T1000 (cell line): ENCODE results near the gene TNFRSF14.
A peak's percentile ranks its signal among the peaks of the same experiment; 100 is the strongest.

ENCODE experiments used
- DNase-seq: peaks from one replicate; lab custom pipeline; 2025; ENCODE audit warnings: mixed read lengths; lab: John Stamatoyannopoulos, UW

The TNFRSF14 gene

DNA sequence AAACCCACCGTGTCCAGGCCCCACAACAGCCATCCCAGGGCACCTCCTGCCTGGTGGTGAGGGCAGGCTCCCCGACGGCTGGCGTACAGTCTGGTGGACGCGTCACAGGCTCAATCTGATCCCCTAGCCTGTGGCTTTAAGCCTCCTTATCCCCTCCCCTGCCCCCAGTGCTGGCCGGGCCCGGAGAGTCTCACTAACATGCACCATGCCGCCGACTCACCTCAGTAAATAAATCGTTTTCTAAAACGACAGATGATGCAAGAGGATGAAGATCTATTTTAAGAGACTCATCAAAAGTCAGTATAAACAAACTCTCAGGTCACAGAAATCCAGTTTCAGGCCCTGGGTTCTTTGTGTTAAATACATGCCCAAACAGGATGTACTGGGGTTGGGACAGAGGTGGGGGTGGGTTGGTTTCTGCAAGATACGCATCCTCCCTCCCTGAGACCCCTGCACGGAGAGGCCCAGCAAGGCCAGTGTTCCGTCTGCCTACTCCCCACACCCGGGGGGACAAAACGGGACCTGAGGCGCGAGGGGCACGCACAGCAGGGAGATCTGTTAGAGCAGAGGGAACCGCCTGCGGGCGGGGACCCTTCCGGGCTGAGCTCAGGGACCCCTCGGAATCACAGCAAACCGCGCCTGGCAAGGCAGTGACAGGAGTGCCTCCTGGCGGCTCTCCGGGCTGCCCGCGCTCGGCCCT is 32.8 kb upstream of the TNFRSF14 start:
- no peak for DNase-seq

- DNase-seq: no peak
These were observed 32.1 kb upstream of the TNFRSF14 start for GRCh38 chr1:2523891-2524609.

GRCh38 chr1:2525572-2525919 is 30.6 kb upstream of the TNFRSF14 start:
- DNase-seq: no peak

GRCh38 chr1:2525920-2526823 is 30.0 kb upstream of the TNFRSF14 start, which contains the start of gene PANK4:
PANK4 (minus strand) TSS chr1:2526596; CDS start chr1:2526587, 9 bp downstream.
- peak; percentile 75 for DNase-seq

GRCh38 chr1:2526824-2527555 is 29.2 kb upstream of the TNFRSF14 start:
- DNase-seq: no peak

DNA sequence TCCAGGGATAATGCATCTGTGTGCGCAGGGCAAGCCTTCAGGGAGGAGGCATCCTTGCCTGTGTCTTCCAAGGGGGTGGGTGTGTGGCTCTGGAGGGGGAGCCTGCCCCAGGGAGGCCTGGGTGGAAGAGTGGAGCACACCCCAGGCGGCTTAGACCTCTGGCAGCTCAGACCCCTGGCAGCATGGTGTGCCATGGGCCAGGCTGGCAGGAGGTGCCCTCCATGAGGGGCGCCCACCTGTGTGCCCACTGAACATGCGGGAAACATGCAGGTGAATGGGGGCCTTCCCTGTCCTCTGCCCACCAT is 28.7 kb upstream of the TNFRSF14 start:
- no peak for DNase-seq

- no peak for DNase-seq
These were observed 28.2 kb upstream of the TNFRSF14 start for GRCh38 chr1:2528016-2528415.

GRCh38 chr1:2528611-2528965 is 27.6 kb upstream of the TNFRSF14 start:
- DNase-seq: no peak

DNA sequence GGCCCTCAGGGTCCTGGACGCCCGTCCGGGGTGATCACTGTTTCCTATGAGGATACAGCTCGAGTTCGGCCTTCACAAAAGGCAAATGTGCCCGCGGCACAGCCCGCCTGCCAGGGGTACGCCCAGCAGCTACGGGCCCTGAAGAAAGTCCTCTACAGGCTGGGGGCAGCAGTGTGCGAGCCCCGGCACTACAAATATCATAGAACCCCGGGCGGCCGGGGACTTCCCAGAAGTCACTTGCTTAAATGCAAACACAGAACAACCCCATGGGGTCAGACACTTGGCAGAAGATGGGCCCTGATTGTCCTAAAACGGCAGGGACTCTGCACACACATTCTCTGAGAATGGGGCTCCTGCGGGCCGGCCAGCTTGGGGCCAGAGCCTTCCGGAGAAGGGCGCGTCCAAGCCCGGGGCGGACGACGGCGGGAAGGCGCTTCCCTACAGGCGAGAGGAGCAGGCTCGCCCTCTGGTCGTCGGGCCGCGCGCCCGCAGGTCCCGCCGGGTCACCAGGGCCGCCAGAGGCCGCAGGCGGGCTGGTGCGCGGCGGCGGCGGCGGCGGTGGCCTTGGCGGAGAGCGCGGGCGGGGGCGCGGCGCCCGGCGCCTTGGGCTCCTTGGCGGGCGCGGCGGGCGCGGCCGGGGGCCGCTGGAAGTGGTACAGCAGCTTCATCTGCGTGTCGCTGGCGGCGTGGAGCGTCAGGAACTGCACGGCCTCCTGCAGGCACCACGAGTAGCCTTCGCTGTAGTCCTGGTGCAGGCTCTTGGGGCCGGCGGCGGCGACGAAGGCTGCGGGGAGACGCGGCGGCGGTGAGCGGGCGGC is 27.0 kb upstream of the TNFRSF14 start:
- no peak for DNase-seq

GRCh38 chr1:2529784-2530512 is 26.2 kb upstream of the TNFRSF14 start, which contains the start of gene HES5:
HES5 (minus strand) TSS chr1:2530263; CDS start chr1:2530164, 99 bp downstream.
- no peak for DNase-seq

- DNase-seq: no peak
These were observed 25.4 kb upstream of the TNFRSF14 start for GRCh38 chr1:2530513-2531361.

GRCh38 chr1:2532485-2533160 is 23.5 kb upstream of the TNFRSF14 start:
- no peak for DNase-seq

DNA sequence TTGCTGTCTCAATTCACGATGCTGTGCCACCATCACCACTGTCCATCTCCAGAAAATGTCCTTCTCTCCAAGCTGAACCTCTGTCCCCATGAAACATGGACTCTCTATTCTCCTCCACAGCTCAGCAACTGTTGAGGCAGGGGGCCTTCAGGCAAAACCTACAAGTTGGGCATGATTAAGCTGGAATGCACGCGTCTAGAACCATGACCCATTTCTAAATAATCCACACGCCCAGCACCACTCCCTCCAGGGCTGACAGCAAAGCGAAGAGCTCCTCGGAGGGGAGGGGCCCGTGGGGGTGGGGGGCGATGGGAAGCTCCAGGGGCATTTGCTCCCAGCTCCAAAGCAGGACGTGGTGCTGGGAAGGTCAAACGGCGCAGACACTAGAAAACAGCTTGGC is 22.8 kb upstream of the TNFRSF14 start:
- peak; percentile 41 for DNase-seq

DNA sequence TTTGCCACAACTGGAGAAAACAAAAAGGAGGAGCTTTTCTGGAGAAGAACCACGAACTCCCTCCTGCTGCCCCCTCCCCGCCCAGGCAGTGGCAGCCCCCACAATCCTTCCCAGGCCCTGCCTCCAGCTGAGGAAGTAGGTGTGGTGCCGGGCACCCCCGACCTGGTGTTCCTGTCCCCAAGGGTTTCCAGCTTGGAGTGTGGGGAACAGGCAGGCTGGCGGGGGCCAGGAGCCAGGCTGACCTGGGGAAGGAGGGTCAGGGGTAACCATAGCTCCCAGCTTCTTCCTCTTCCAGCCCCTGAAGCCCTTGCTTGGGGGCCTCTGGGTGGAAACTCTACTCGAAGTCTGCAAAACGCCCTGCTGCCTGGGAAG is 21.9 kb upstream of the TNFRSF14 start:
- no peak for DNase-seq

DNA sequence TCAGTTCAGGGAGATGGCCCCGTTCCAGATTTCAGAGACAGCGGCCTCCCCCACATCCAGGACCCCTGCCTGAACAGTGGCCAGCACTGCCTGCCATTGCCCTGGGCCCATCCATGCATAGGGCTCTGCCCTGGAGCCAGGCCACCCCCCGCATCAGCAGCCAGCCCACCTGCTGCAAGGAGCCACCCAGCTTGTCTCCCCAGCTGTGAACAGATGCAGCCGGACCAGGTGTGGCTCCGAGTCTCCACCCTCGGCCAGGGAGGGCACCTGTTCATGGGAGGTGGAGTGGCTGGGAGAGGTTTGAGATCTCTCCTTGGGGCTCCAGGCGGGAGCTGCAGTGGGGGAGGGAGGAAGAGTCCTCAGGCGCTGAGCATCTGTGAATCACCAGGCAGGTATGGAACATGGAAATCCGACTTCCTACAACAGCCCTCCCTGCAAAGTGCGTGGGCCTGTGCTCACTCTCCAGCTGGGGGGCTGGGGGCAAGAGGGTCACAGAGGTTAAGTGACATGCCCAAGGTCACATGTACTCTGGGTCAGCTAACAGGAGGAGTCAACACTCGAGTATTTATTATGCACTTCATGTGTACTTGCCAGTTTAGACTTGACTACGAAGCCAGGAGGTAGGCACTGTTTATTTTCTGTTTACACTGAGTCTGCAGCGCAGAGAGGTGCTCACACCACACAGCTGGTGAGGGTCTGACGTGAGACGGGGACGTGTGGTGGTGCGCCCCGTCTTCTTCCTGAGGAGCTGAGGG is 21.3 kb upstream of the TNFRSF14 start:
- peak; percentile 20 for DNase-seq

GRCh38 chr1:2535455-2535854 is 20.7 kb upstream of the TNFRSF14 start:
- DNase-seq: no peak

- DNase-seq: no peak
These were observed 20.2 kb upstream of the TNFRSF14 start for GRCh38 chr1:2535981-2536380.

- DNase-seq: no peak
These were observed 18.4 kb upstream of the TNFRSF14 start for GRCh38 chr1:2537784-2538115.
